Coronary artery (tissue), 2 donors: ENCODE measurements around the gene UNC13D.
"Not testable (repeated sequence)": the region's sequence is repeated elsewhere in the genome, so short reads cannot be mapped to it uniquely, and the experiment has no call there.

Experiments used
- DNase-seq: peaks from one replicate; pipeline ENCODE4 v3.0.0-alpha.2; 2017; ENCODE audit warnings: low spot score
- H3K27ac ChIP-seq, 2 donors: fragments of 200-600 bp; sonication (generic); one replicate each; pipeline ENCODE4 v1.5.1; 2016 to 2019
- H3K4me3 ChIP-seq: fragments of 200-600 bp; sonication (generic); 2 replicates; pipeline ENCODE4 v1.5.1; 2016; ENCODE audit warnings: mild to moderate bottlenecking, moderate library complexity
- CTCF ChIP-seq: fragments of 200-600 bp; sonication (generic); IDR thresholded peaks from one replicate; pipeline ENCODE4 v1.5.1; 2019; ENCODE audit warnings: antibody characterized with exemption

Gene UNC13D

GRCh38 chr17:75888484-75888883 is 44.3 kb upstream of the UNC13D start:
- DNase-seq: no peak
- TF ChIP-seq CTCF: no peak
- Histone ChIP-seq H3K4me3 (no peak overlapping the region), H3K27ac (no peak overlapping the region)

- not testable (repeated sequence) for DNase-seq, H3K4me3 ChIP-seq, H3K27ac ChIP-seq
These were observed 41.7 kb upstream of the UNC13D start for GRCh38 chr17:75885860-75886259.

- Histone ChIP-seq H3K27ac (no peak overlapping the region), H3K4me3 (no peak overlapping the region)
- no peak for DNase-seq
- TF ChIP-seq CTCF: no peak
These were observed 41.2 kb upstream of the UNC13D start for GRCh38 chr17:75885431-75885830.

GRCh38 chr17:75881678-75882454 is 37.7 kb upstream of the UNC13D start:
- no peak for DNase-seq
- TF ChIP-seq CTCF: no peak
- Histone ChIP-seq H3K4me3 (no peak overlapping the region), H3K27ac (peak overlapping the region in 1 of 2 donors; percentile 5)

- no peak overlapping the region for H3K4me3 ChIP-seq
- DNase-seq: no peak
- no peak for TF ChIP-seq CTCF
- H3K27ac ChIP-seq: peak overlapping the region in 1 of 2 donors; percentile 4
These were observed 36.1 kb upstream of the UNC13D start for GRCh38 chr17:75880266-75880665.

GRCh38 chr17:75878174-75878998 is 34.2 kb upstream of the UNC13D start, which contains the start of gene TRIM47:
Gene TRIM47 (minus strand): TSS chr17:75878581. CDS start chr17:75878548, 33 bp downstream.
- H3K27ac ChIP-seq: peak within 1 kb of the TSS; percentile 96 to 97
- peak; percentile 92 for DNase-seq
- TF ChIP-seq CTCF: no peak
- peak within 1 kb of the TSS; percentile 91 for H3K4me3 ChIP-seq

- Histone ChIP-seq H3K4me3 (peak overlapping the region; percentile 91), H3K27ac (peak overlapping the region; percentile 96 to 97)
- no peak for TF ChIP-seq CTCF
- DNase-seq: no peak
These were observed 33.6 kb upstream of the UNC13D start for GRCh38 chr17:75877752-75878173.
